Naive thymus-derived CD8-positive, alpha-beta T cell (primary cell): ENCODE data around the gene MVB12B. TPM values are rescaled to one million over a fixed set of nuclear protein-coding genes. Genes with fewer than 3 reads are reported as not detected.
"Not testable (repeated sequence)": the region's sequence is repeated elsewhere in the genome, so short reads cannot be mapped to it uniquely, and the experiment has no call there.

Experiments used
- ATAC-seq, 2 donors: fragments of 150-1000 bp; cut with Tn5 transposase in 1 of 2; sonication (Bioruptor Pico), chemical (Tn5 transposase) in 1 of 2; 1 replicate in 1 of 2; 2 replicates in 1 of 2; pipeline ENCODE4 v1.10.0; 2021; ENCODE audit warnings: mild to moderate bottlenecking in 2 of 2, moderate library complexity in 2 of 2
- POLR2A ChIA-PET: fragments of 350-600 bp; sonication (Branson Sonifier 250); formaldehyde crosslinking; loops from one replicate; lab custom pipeline; 2021; ENCODE audit warnings: antibody characterized with exemption; lab: Charles Lee
- DNase-seq, 10 donors: peaks; one replicate each; pipeline versions ENCODE4 v3.0.0 to v3.0.0-alpha.2; 2020 to 2022
- H3K27ac Mint-ChIP-seq, 10 donors: one replicate each; pipeline ENCODE4 v1.8.0; 2020 to 2022; ENCODE audit warnings: mild to moderate bottlenecking in 10 of 10, mixed read lengths in 10 of 10, moderate library complexity in 4 of 10, inconsistent platforms in 1 of 10
- H3K27me3 Mint-ChIP-seq, 5 donors: one replicate each; pipeline ENCODE4 v1.8.0; 2021 to 2022; ENCODE audit warnings: mixed read lengths in 5 of 5
- H3K36me3 Mint-ChIP-seq, 3 donors: one replicate each; pipeline ENCODE4 v1.8.0; 2020 to 2022; ENCODE audit warnings: mixed read lengths in 3 of 3, mild to moderate bottlenecking in 2 of 3, inconsistent platforms in 1 of 3
- H3K4me1 Mint-ChIP-seq, 4 donors: one replicate each; pipeline ENCODE4 v1.8.0; 2021 to 2022; ENCODE audit warnings: mixed read lengths in 4 of 4
- H3K4me3 Mint-ChIP-seq, 10 donors: one replicate each; pipeline ENCODE4 v1.8.0; 2020 to 2022; ENCODE audit warnings: mild to moderate bottlenecking in 10 of 10, mixed read lengths in 10 of 10, moderate library complexity in 6 of 10, inconsistent platforms in 1 of 10
- H3K9me3 Mint-ChIP-seq, 9 donors: one replicate each; pipeline ENCODE4 v1.8.0; 2020 to 2022; ENCODE audit warnings: mixed read lengths in 9 of 9, mild to moderate bottlenecking in 3 of 9, inconsistent platforms in 1 of 9, moderate library complexity in 1 of 9
- polyA plus RNA-seq, 3 donors: library from polyadenylated mRNA; unstranded; fragments of 300-500 nt; fragmentation: Illumina TruSeq; gene quantifications; one replicate each; pipeline ENCODE4 v1.2.3, GENCODE V29; 2021
- total RNA-seq, 8 experiments: library from RNA in 2 of 8; stranded (reverse) in 2 of 8; gene quantifications; one replicate each; pipeline ENCODE4 v1.2.3 and lab custom pipeline; 2021 to 2026

MVB12B gene
- total and polyA plus RNA-seq, 5 experiments from 2014 or later: 7.2 to 28.6 (median 12.5) TPM

DNA sequence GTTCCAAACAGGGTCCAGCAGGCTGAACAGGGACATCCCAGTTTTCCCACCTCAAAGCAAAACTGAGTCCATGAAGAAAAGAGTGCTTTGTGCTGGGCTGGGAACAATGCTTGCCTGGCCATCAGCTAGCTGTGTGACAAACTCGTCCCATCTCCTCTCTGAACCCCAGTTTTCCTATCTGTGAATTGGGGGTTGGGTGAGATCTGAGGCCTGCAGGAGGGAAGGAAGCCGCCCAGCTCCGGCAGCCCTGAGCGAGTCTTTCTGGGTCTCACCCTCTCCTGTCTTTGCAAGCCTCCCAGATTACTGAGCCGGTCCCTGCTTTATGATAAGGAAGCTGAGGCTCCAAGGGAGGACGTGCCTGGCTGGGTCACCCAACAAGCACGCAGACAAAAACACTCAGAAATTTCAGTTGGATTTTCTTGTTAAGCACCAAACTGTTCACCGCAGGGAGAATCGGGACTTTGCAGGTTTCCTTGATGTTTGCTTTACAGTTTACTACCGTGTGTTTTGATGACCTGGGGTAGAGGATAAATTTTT lies 204.5 kb downstream of the MVB12B start:
- Mint-ChIP-seq H3K36me3 (no peaks in the 10 kb centered on the region), H3K9me3 (no peaks in the 10 kb centered on the region), H3K27ac (no peak overlapping the region), H3K4me3 (no peak overlapping the region), H3K27me3 (peaks cover 0 to 24% (median 6%) of the 10 kb centered on the region in 5 donors), H3K4me1 (peaks cover 0 to 25% (median 0%) of the 10 kb centered on the region in 4 donors)
- ATAC-seq (no peak), DNase-seq (peak in 1 of 10 donors; percentile 10)
- POLR2A ChIA-PET: interaction anchor here (0.6 to 0.7 kb wide), 2 partner anchors 10 to 12 kb away, joined by 3 to 5 read pairs; no protein-coding TSS in a partner anchor

DNA sequence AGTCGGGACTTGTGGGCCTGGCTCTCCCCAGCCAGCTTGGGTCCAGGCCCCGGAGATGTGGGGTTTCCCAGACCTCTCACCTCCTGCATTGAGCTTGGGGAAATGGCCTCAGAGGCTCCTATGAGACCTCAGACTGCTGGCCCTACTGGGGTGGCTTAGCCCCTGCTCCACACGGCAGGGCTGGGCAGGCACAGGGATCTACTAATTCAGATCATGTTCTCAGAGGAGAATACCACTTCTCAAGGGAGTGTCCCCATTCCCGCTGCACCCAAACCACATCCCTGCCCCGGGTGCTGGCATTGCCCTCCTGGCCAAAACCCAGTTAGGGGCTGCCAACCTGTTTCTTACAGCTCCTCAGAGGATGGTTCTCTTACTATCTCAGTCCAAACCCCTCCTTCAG lies 205.0 kb downstream of the MVB12B start:
- Mint-ChIP-seq H3K4me3 (no peak overlapping the region), H3K4me1 (peaks cover 0 to 25% (median 0%) of the 10 kb centered on the region in 4 donors), H3K27me3 (peaks cover 0 to 29% (median 8%) of the 10 kb centered on the region in 5 donors), H3K27ac (peak overlapping the region in 1 of 10 donors; percentile 25), H3K9me3 (no peaks in the 10 kb centered on the region), H3K36me3 (no peaks in the 10 kb centered on the region)
- POLR2A ChIA-PET: interaction anchor here (0.6 to 0.7 kb wide), 2 partner anchors 11 to 13 kb away, joined by 3 to 5 read pairs; no protein-coding TSS in a partner anchor
- ATAC-seq (no peak), DNase-seq (peak in 1 of 10 donors; percentile 57)

DNA sequence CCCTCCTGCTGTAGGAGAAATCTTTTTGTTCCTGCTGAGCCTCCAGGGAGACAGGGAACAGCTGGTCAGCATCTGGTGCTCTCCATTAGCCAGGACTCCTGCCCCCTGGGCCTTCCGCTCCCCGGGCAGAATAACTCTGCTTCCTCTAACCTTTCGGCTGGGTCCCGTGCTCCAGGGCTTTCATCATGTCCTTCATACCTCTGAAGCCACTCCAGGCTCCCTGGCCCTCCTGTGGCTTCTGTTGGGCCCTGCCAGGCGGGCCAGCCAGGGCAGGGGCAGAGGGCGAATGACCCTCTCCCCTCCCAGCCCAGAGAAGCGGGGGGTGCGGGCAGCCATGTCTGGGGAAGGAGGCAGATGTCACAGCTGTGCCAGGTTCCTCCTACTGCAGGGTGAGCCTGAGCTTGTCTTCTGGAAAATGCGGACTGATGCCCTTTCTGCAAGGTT lies 205.4 kb downstream of the MVB12B start:
- peak overlapping the region in 1 of 10 donors; percentile 25 for H3K27ac Mint-ChIP-seq
- no peaks in the 10 kb centered on the region for H3K9me3 Mint-ChIP-seq
- no peak overlapping the region for H3K4me3 Mint-ChIP-seq
- POLR2A ChIA-PET: no interaction called here
- H3K4me1 Mint-ChIP-seq: peaks cover 0 to 25% (median 0%) of the 10 kb centered on the region in 4 donors
- peak in 1 of 10 donors; percentile 41 for DNase-seq
- peaks cover 0 to 33% (median 12%) of the 10 kb centered on the region in 5 donors for H3K27me3 Mint-ChIP-seq
- ATAC-seq: no peak
- no peaks in the 10 kb centered on the region for H3K36me3 Mint-ChIP-seq

DNA sequence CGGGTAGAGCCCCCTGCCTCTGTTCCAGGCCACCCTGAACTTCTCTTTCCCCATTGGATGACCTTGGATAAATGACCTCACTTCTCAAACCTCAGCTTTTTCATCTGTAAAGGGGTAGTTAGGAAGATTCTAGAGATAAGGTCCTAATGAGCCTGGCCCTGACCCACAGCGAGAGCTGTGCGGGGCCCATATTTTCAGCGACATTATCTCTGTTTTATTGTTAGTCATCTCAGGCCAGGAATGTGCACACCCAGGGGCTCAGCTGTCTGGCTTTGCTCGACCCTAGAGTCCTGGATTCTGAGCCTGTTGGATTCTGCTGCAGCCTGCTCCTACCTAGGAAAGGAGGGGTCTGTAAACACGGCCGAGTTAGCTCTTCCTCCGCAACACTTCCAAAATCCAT lies 205.9 kb downstream of the MVB12B start:
- no peak overlapping the region for H3K27ac Mint-ChIP-seq
- H3K36me3 Mint-ChIP-seq: no peaks in the 10 kb centered on the region

DNA sequence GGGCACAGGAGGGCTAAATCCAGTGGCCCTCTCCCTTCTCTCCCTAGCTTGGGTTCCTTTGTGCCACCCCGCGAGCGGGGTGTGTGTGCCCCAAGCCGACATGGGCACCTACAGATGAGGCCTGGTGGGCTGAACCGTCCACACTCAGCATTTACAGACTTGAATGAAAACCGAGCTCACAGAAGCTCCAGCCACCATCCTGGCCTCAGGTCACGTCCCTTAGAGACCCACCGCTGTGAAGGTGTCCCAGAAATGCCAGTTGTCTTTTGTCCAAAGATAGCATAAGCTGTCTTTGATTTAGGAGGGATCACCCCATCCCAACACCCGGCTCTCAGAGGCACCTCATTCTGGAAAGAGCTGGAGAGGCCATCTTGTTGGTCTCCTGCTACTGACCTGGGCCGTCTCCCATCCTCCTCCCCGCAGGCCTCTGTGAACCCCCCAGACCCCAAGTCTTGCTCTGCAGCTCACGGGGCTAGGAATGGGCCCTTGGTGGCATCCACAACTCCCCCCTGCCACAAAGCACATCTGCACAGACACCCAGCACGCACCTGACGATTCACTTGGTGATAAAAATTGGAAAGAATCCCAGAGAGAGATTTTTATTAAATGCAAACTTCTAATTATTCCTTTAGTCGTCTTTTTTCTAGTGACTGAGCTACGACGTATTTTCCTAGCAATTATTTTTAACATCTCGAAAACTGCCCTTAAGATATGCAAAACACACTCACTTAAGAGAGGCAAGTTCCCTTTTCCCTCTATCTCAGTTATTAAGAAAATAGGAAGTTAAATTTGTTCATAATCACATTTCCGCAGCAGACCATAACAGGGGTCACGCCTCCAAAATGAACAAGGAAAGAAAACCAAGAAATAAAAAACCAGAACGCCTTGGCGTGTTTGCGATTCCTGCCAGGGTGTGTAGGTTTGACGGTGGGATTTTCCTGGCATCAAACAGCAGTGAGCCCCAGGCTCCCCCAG lies 206.6 kb downstream of the MVB12B start:
- peaks cover 2 to 45% (median 22%) of the 10 kb centered on the region in 5 donors for H3K27me3 Mint-ChIP-seq
- peak overlapping the region in 2 of 10 donors; percentile 38 to 62 for H3K4me3 Mint-ChIP-seq
- peak overlapping the region in 1 of 10 donors; percentile 66 for H3K27ac Mint-ChIP-seq
- POLR2A ChIA-PET: no interaction called here
- ATAC-seq (no peak), DNase-seq (peak in 1 of 10 donors; percentile 52)
- H3K4me1 Mint-ChIP-seq: peaks cover 0 to 25% (median 0%) of the 10 kb centered on the region in 4 donors
- H3K9me3 Mint-ChIP-seq: no peaks in the 10 kb centered on the region
- no peaks in the 10 kb centered on the region for H3K36me3 Mint-ChIP-seq

More for the DNA sequence above, 205.9 kb downstream of the MVB12B start:
- no peak for ATAC-seq
- POLR2A ChIA-PET: no interaction called here
- no peak for DNase-seq
- H3K9me3 Mint-ChIP-seq: no peaks in the 10 kb centered on the region
- H3K27me3 Mint-ChIP-seq: peaks cover 0 to 38% (median 17%) of the 10 kb centered on the region in 5 donors
- peaks cover 0 to 25% (median 0%) of the 10 kb centered on the region in 4 donors for H3K4me1 Mint-ChIP-seq
- no peak overlapping the region for H3K4me3 Mint-ChIP-seq

DNA sequence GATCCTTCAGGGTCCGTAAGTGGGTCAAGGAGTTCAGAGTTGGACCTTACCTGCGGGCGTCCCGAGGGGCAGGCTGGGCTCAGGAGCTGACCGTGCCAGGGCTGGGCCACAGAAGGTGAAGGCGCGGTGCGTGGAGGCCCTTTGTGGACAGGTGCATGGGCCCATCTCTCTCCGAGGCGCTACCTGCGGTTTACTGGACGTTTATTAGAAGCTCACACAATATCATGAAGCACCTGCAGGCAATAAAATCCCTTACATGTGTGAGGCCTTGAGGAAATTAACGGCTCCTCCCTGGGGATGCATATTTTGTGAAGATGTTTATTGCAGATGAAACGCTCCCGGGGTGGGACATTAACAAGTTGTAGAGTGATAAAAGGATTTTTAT lies 207.3 kb downstream of the MVB12B start:
- peak overlapping the region in 1 of 10 donors; percentile 62 for H3K4me3 Mint-ChIP-seq
- DNase-seq (peak in 1 of 10 donors; percentile 28), ATAC-seq (no peak)
- H3K27me3 Mint-ChIP-seq: peaks cover 2 to 50% (median 22%) of the 10 kb centered on the region in 5 donors
- no peaks in the 10 kb centered on the region for H3K9me3 Mint-ChIP-seq
- POLR2A ChIA-PET: no interaction called here
- H3K27ac Mint-ChIP-seq: peak overlapping the region in 1 of 10 donors; percentile 66
- no peaks in the 10 kb centered on the region for H3K36me3 Mint-ChIP-seq
- H3K4me1 Mint-ChIP-seq: peaks cover 0 to 25% (median 0%) of the 10 kb centered on the region in 4 donors

DNA sequence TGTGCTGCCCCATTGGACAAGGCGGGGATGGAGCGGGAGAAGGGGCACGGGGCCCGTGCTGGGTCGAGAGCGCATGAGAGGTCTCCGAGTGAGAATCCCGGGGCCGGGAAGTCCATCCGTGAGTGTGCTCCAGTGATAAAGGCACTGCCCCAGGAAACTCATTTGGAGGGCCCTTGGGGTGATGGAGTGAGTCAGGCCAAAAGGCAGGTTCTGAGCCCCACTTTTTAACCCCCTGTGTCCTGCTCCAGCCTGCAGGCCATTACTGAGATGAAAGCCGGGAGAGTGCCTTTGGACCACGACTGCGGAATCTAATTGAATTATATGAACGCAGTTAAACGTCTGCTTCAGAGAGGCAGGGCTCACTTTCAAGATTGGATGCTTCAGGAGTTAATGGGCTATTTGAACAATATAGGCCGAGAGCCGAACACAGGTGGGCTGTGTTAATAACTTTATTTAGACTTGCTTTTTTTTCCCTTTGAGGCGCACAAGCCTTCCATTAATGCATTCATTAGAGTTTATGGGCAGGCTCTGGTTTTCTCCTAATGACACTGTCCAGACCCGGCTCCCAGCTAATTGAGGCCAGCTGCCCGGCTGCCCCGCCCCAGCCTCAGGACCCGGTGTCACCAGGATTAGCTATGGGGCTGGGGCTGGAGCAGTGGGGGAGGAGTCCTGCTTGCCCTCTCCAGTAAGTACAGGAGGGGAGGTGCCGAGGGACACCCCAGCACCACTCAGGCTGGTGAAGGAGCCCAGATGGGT lies 208.0 kb downstream of the MVB12B start:
- Mint-ChIP-seq H3K4me3 (no peak overlapping the region), H3K27ac (no peak overlapping the region), H3K9me3 (no peaks in the 10 kb centered on the region), H3K27me3 (peaks cover 2 to 50% (median 23%) of the 10 kb centered on the region in 5 donors), H3K36me3 (no peaks in the 10 kb centered on the region), H3K4me1 (peaks cover 0 to 25% (median 0%) of the 10 kb centered on the region in 4 donors)
- ATAC-seq (no peak), DNase-seq (peak in 1 of 10 donors; percentile 47)
- POLR2A ChIA-PET: no interaction called here

DNA sequence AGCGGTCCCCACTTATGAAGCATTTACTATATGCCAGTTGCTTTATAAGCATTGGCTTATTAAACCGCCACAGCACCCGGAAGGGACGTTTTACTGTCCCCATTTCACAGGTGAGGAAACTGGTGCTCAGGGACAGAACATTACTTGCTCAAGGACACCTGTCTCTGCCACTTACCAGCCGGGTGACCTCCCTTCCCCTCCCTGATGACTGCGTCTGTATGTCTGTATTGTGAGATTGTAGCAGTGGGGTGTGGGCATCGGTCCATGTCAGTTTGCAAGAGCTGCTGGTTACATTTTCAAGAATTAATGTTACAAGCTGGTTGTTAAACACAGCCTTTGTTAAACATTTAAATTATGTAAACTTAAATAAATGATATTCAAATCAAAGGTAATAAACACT lies 209.5 kb downstream of the MVB12B start:
- no peak overlapping the region for H3K27ac Mint-ChIP-seq

DNA sequence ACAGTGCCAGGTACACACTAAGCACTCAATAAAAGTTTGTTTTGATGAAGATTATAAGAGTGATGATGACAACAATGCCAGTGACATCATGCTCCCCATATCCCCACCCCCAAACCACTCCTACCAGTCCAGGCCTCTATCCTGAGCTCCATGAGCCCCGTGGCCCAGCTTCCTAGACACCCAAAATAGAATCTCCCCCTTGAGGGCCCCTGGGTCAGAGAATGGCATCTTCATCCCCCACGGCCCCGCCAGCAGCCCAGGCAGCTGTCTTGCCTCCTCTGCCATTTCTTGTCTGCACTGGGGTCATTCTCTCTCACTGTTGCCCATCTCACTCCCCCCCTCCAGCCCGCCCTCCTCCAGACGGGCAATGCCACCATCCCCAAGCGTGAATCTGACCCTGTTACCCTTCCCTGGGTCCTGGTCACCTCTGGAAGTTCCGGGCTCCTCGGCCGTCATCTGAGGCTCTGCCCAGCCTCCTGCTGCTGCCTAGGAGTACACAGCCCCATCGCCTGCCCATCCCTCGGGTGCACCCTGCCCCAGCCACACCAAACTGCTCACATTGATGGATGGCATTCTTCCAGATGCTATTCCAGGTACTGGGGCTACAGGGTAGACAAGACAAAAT lies 210.3 kb downstream of the MVB12B start:
- Mint-ChIP-seq H3K27ac (no peak overlapping the region), H3K4me3 (no peak overlapping the region), H3K4me1 (peaks cover 0 to 20% (median 0%) of the 10 kb centered on the region in 4 donors), H3K27me3 (peaks cover 2 to 50% (median 25%) of the 10 kb centered on the region in 5 donors), H3K36me3 (no peaks in the 10 kb centered on the region), H3K9me3 (no peaks in the 10 kb centered on the region)
- POLR2A ChIA-PET: no interaction called here
- ATAC-seq (no peak), DNase-seq (peak in 1 of 10 donors; percentile 43)

More for the DNA sequence above, 209.5 kb downstream of the MVB12B start:
- peak in 1 of 10 donors; percentile 13 for DNase-seq
- H3K9me3 Mint-ChIP-seq: no peaks in the 10 kb centered on the region
- H3K4me1 Mint-ChIP-seq: peaks cover 0 to 25% (median 0%) of the 10 kb centered on the region in 4 donors
- no peak overlapping the region for H3K4me3 Mint-ChIP-seq
- peaks cover 2 to 50% (median 25%) of the 10 kb centered on the region in 5 donors for H3K27me3 Mint-ChIP-seq
- ATAC-seq: no peak
- POLR2A ChIA-PET: interaction anchor here (0.6 kb wide), 1 partner anchor 1830 kb away, joined by 5 read pairs; no protein-coding TSS in a partner anchor
- H3K36me3 Mint-ChIP-seq: no peaks in the 10 kb centered on the region

DNA sequence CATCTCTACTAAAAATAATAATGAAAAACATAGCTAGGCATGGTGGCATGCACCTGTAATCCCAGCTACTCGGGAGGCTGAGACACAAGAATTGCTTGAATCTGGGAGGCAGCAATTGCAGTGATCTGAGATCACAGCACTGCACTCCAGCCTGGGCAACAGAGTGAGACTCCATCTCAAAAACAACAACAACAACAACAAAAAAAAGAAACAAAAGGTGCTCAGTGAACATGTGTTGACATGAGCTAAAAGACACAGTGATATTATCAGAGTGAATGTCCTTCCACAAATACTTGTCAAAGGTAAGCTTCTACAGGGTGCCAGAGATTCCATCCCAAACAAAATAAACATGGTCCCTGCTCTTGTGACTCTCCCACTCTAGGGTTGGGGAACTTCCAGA lies 211.9 kb downstream of the MVB12B start:
- Mint-ChIP-seq H3K9me3 (no peaks in the 10 kb centered on the region), H3K4me1 (peaks cover 0 to 7% (median 0%) of the 10 kb centered on the region in 4 donors), H3K36me3 (no peaks in the 10 kb centered on the region), H3K4me3 (no peak overlapping the region), H3K27me3 (peaks cover 2 to 48% (median 21%) of the 10 kb centered on the region in 5 donors), H3K27ac (no peak overlapping the region)
- no peak for DNase-seq
- POLR2A ChIA-PET: no interaction called here
- no peak for ATAC-seq

DNA sequence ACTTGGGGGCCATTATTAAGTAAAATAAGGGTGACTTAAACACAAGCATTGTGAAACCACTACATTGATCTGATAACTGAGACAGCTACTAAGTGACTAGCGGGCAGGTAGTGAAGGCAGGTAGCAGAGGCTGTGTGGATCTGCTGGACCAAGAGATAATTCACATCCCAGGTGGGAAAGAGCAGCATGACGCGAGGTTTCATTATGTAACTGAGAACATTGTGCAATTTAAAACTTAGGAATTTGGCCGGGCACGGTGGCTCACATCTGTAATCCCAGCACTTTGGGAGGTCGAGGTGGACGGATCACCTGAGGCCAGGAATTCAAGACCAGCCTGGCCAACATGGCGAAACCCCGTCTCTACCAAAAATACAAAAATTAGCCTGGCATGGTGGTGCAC lies 213.8 kb downstream of the MVB12B start:
- H3K27ac Mint-ChIP-seq, H3K9me3 Mint-ChIP-seq, H3K36me3 Mint-ChIP-seq, DNase-seq, H3K4me1 Mint-ChIP-seq, POLR2A ChIA-PET, ATAC-seq, H3K4me3 Mint-ChIP-seq: not testable (repeated sequence)
- peaks cover 2 to 31% (median 15%) of the 10 kb centered on the region in 5 donors for H3K27me3 Mint-ChIP-seq

DNA sequence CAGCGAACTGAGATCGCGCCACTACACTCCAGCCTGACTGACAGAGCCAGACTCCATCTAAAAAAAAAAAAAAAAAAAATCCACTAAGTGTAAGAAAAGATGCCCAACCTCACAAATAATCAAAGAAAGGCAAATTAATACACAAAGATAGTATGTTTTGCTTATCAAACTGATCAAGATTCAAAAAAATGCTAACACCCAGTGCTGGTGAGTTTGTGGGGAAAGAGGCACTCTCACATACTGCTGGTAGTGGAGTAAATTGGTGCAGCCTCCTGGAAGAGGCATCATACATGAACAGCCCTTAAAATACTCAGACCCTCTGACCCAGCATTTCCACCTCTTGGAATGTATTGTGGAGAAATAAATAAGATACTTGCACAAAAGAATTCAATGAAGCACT lies 216.9 kb downstream of the MVB12B start:
- H3K4me3 Mint-ChIP-seq: no peak overlapping the region

More for the DNA sequence above, 216.9 kb downstream of the MVB12B start:
- Mint-ChIP-seq H3K27me3 (peaks cover 0 to 8% (median 2%) of the 10 kb centered on the region in 5 donors), H3K36me3 (no peaks in the 10 kb centered on the region), H3K4me1 (no peaks in the 10 kb centered on the region), H3K27ac (no peak overlapping the region), H3K9me3 (no peaks in the 10 kb centered on the region)
- ATAC-seq (no peak), DNase-seq (no peak)
- POLR2A ChIA-PET: no interaction called here
